ENCODE measurements around the gene PNCK.
"Not testable (repeated sequence)": the region's sequence is repeated elsewhere in the genome, so short reads cannot be mapped to it uniquely, and the experiment has no call there.

The PNCK gene

DNA sequence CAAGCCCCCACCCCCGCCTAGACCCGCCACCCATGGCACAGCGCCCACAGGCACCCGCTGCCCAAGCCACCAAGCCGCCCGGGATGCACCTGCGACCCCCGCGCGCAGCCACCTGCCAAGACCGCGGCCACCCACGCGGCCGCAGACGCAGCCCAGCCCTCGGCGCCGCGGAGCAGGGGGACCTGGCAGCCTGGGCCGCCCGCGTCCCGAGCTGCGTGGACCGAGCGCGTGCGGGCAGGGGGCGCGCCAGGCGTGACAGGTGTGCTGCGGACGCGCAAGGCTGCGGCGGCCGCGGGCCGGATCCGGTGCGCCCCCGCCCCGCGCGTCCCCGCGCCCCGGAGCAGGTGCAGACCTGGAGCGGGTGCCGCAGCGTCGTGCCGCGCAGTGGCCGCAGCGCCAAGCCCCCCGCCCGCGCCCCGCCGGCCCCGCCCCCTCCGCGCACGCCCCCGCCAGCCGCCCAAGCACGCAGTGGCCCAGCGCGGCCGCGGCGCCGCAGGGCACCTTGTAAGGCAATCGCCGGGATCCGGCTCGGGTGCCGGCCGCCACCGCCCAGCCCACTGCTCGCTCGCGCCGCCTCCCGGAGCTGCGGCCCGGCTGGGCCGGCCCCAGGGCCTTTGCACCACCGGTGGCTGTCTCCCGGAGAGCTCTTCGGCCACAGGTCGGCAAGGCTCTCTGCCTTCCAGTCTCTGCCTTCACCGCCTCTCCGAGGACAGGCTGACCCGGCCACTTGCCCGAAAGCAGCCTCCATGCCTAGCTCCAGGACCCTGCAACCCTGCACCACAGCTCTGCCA lies at the start of gene PNCK:
Gene PNCK, minus strand, starts transcription at position 386 of the 791 bp plus-strand sequence. CDS start 737 bp downstream, outside the sequence.
- FAIRE-seq (no peak), DNase-seq (ENCODE audit: extremely low spot score, insufficient read length, low read depth) (no peak)

DNA sequence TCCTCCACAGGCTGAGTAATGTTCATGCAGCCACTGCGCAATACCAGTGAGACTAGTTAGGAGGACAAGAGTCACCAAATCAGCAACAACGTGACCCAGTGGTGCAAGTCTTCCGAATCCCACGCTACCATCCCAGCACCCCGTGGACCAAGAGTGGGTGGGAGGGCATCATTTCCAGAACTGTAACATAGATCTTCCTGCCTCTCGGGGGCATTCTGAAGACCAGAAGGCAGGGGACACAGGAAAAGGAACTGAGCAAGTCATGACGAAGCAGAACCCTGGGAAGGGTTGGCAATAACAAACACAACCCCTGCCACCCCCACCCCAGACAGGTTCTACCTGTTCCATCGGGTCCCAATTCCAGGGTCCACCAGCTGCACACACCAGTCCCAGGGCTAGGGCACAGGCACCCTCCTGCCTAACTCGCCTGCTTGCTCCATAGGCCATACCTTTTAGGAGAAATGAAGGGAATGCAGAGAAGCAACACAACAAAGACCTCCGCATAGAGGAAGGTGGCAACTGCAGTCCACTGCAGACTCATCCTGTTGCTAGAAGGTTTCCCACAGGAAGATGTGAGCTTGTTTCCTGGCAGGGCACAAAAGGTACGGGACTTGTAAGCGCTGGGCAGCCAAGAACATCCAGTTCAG lies 49.2 kb upstream of the PNCK start:
- no peak for DNase-seq (ENCODE audit: extremely low spot score, insufficient read length, low read depth)
- no peak for FAIRE-seq

- no peak for FAIRE-seq
These were observed 46.1 kb upstream of the PNCK start for GRCh38 chrX:153719701-153720100.

GRCh38 chrX:153719238-153719637 lies 45.6 kb upstream of the PNCK start:
- FAIRE-seq (no peak), DNase-seq (ENCODE audit: extremely low spot score, insufficient read length, low read depth) (no peak)

More at GRCh38 chrX:153719701-153720100, 46.1 kb upstream of the PNCK start:
- DNase-seq (ENCODE audit: extremely low spot score, insufficient read length, low read depth), result no peak

- FAIRE-seq (no peak), DNase-seq (ENCODE audit: extremely low spot score, insufficient read length, low read depth) (no peak)
These were observed 43.8 kb upstream of the PNCK start for GRCh38 chrX:153717445-153717844.

DNA sequence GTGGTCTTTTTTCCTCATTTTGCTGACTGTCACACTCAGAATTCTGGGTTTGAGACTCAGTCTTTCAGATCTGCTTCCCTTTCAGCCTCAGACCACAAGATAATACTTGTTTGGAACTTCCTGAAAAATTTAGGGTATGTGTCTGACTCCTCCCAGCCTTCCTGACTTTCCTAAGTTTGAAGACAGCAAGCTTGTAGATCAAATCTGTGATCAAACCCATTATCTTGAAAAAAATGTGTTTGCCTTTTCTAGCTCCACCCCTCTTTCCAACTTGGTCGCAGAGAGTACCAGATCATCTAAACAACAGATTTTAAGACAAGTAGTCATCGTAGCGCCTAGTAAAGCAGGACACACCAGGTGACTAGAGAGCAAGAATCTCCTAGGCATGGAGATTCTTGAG lies 40.6 kb upstream of the PNCK start:
- FAIRE-seq (no peak), DNase-seq (ENCODE audit: extremely low spot score, insufficient read length, low read depth) (no peak)

- no peak for FAIRE-seq
- no peak for DNase-seq (ENCODE audit: extremely low spot score, insufficient read length, low read depth)
These were observed 36.4 kb upstream of the PNCK start for GRCh38 chrX:153709726-153710674.

GRCh38 chrX:153708415-153708814 lies 34.8 kb upstream of the PNCK start:
- DNase-seq (ENCODE audit: extremely low spot score, insufficient read length, low read depth) (no peak), FAIRE-seq (no peak)

DNA sequence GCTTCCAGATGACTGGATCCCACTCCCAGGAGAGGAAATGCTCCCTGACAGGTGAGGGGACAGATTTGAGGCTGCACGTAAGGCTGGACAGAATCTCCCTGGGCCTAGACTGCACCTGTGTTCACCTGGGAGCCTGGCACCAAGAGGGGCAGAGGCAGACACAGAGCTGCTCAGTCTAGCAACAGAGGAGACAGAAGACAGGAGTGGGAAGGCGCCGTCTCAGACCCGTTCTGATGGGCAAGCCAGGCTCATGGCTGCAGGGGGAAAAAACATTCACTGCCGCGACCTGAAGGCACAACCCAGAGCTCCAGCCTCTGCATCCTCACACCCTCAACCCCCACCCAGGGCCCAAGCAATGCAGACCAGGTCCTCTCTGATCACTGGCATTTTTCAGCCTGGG lies 33.8 kb upstream of the PNCK start:
- FAIRE-seq (no peak), DNase-seq (ENCODE audit: extremely low spot score, insufficient read length, low read depth) (no peak)

DNA sequence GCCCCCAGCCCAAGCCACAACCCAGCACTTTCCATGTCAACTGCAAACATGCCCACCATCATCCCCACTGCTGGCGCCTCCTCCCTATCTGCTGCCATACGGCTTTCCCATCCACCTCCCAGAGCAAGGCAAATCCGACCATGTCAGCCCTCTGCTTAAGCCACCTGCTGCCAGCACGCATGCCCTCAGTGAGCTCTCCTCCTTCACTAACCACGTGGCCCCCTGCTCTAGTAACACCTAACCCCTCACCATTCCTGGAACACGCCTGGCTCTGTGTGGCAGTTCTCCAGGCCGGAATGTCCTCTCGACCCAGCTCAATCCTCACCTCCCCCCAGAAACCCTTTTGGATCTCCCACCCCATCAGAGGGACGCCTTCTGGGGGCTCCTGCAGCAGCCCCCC lies 33.2 kb upstream of the PNCK start:
- FAIRE-seq (no peak), DNase-seq (ENCODE audit: extremely low spot score, insufficient read length, low read depth) (no peak)

DNA sequence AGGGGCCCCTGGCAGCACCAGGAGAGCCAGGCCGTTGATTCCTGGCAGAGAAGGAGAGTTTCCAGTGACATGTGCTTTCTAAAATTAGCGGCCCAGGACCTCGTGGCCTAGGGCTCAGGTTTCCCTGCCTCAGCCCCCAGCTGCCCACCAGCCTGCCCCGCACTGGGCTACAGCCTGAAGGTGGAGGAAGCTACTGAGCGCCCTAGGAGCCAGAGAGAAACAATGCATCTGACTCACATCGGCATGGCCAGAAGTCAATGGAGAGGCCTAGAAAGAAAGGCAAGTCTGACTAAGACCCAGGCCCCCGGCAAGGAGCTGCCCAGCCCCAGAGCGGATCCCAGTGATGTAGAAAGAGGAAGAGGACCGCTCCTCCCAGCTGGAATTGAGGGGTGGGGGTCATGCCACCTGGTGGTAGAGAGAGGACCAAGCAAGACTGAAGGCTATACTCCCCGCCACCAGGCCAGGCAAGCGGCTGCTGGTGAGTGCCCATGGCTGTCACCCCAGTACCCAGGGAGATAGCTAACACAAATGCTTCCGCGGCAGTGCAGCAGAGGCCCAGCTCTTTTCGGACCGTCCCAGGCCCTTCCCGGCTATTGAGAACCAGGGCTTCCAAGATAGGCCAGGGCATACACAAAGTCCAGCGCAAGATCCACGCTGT lies 31.9 kb upstream of the PNCK start:
- FAIRE-seq; DNase-seq (ENCODE audit: extremely low spot score, insufficient read length, low read depth): not testable (repeated sequence)

DNA sequence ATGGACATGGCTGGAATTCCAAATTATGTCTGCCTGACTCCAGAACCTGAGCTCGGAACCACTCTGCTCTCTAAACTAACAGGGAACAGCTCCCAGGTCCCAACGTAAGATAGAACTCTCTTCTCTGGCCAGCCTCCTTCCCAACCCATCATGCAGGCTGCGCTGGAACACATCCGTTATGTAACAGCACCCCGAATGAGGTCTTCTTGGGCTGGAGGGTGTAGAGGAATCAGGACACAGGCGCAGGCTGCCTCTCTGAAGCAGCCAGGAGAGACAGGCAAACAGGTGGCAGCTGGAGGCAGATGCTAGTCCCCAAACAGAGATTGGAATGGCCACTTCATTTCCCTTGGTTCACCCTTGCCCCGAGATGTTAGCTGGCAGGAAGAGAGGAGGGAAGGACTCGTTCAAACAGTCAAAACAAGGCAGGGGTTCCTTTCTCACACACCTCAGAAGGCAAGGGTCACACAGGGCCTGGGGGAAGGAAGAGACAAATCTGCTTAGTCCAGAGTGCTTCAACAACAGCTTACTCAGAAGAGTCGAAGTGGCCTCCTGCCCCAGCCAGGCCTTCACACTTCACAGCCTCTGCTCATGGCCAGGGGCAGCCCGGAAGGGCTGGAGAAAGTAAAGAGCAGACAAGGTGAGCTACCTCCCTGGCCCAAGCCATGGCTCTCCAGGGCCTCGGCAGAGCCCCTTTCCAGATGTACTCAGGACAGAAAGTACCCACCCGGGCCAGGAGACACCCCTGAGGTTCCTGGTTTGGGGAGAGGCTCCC lies 31.2 kb upstream of the PNCK start:
- FAIRE-seq; DNase-seq (ENCODE audit: extremely low spot score, insufficient read length, low read depth): not testable (repeated sequence)

DNA sequence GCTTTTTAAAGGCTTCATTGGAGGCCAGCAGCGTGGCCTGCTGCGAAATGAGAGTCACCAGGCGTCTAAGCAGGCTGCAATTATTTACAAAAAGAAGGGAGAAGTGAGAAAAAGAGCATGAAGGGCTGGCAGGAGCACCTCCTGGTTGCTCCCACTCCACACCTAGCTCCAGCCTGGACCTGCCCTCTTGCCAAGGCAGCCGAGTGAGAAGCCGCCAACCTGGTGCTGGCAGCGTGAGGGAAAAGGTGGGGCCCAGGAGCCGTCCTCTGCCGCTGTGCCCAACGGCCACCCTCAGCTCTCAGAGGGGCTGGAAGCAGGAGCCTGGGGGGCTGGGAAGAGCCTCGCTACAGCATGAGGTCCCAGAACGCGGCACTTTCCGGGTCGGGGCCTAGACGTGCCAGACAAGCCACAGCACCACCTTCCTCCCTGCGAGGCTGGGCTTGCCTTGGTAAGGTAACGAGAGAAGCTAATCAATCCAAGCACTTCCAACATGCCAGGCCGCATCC lies 30.5 kb upstream of the PNCK start:
- FAIRE-seq (no peak), DNase-seq (ENCODE audit: extremely low spot score, insufficient read length, low read depth) (no peak)

- no peak for FAIRE-seq
- no peak for DNase-seq (ENCODE audit: extremely low spot score, insufficient read length, low read depth)
These were observed 29.4 kb upstream of the PNCK start for GRCh38 chrX:153703036-153703370.

- FAIRE-seq, result no peak
These were observed 28.9 kb upstream of the PNCK start for GRCh38 chrX:153702336-153703035.

GRCh38 chrX:153701706-153702105 lies 28.1 kb upstream of the PNCK start:
- DNase-seq (ENCODE audit: extremely low spot score, insufficient read length, low read depth) (no peak), FAIRE-seq (no peak)

More at GRCh38 chrX:153702336-153703035, 28.9 kb upstream of the PNCK start:
- DNase-seq (ENCODE audit: extremely low spot score, insufficient read length, low read depth), result no peak

DNA sequence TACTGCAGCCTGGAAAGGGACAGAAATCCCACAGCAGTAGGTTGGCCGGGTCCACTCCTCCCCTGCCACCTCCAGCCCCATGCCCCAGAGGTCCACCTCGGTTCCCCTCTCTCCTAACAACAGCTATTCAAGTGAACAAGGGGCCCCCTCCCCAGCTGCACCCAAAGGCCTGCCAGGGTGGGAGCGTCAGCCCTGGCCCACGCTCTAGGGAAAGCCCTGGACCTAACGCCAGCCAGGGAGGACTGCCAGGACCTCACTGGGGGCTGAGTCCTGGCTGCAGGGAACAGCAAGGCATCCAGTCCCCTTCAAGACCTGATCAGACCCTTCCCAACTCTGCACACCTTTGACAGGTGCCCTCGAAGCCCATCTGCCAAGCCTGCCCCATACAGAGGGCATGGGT lies 27.4 kb upstream of the PNCK start:
- no peak for FAIRE-seq
- no peak for DNase-seq (ENCODE audit: extremely low spot score, insufficient read length, low read depth)

- no peak for DNase-seq (ENCODE audit: extremely low spot score, insufficient read length, low read depth)
- FAIRE-seq, result no peak
These were observed 26.8 kb upstream of the PNCK start for GRCh38 chrX:153700376-153700945.

Measured in GM18507 (cell line).